Body of pancreas (tissue), 4 donors: ENCODE measurements around the gene KIAA1614.

Experiments used
- POLR2A ChIP-seq, 3 donors: fragments of 450-650 bp; IDR thresholded peaks; one replicate each; pipeline ENCODE4 v1.6.1; 2016; ENCODE audit warnings: antibody characterized with exemption in 3 of 3, mild to moderate bottlenecking in 2 of 3
- TF ChIP-seq, protein P1 (sequence below), 7 experiments: fragments of 450-650 bp in 4 of 7; fragments of 200-600 bp in 3 of 7; sonication (generic) in 3 of 7; IDR thresholded peaks; one replicate each; pipeline ENCODE4 v1.5.1; 2016 to 2019; ENCODE audit warnings: antibody characterized with exemption in 7 of 7

DNA sequence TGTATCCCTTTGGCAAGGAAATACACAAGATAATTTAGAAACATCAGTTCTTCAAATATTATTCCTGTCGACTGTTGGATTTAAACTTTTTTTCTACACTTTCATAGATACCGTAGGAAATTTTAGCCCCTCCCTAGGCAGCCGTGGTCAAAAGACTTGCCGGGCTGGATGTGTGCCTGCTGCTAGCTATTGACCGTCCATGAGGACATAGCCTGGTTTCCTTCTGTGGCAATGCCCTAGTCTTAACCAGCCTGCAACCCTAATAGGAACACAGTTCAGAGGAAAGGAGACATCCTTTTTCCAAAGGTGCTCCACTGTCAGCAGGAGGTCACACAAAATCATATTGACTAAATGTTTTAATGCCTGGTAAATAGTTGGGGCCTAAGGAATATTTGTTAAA is 20.4 kb upstream of the KIAA1614 start:
- TF ChIP-seq, protein P1, sequence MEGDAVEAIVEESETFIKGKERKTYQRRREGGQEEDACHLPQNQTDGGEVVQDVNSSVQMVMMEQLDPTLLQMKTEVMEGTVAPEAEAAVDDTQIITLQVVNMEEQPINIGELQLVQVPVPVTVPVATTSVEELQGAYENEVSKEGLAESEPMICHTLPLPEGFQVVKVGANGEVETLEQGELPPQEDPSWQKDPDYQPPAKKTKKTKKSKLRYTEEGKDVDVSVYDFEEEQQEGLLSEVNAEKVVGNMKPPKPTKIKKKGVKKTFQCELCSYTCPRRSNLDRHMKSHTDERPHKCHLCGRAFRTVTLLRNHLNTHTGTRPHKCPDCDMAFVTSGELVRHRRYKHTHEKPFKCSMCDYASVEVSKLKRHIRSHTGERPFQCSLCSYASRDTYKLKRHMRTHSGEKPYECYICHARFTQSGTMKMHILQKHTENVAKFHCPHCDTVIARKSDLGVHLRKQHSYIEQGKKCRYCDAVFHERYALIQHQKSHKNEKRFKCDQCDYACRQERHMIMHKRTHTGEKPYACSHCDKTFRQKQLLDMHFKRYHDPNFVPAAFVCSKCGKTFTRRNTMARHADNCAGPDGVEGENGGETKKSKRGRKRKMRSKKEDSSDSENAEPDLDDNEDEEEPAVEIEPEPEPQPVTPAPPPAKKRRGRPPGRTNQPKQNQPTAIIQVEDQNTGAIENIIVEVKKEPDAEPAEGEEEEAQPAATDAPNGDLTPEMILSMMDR (IDR thresholded peaks at IDR 0.05): no peak
- TF ChIP-seq POLR2A (IDR thresholded peaks at IDR 0.05): no peak
